Measurements from ENCODE around the gene SMARCE1. TPM values are rescaled to one million over a fixed set of nuclear protein-coding genes. Genes with fewer than 3 reads are reported as not detected.

The SMARCE1 gene
- total RNA-seq, 2 experiments from 2014 or later = 103 to 104 TPM

- ChIA-PET POLR2A (interaction anchor here (2.9 to 10.0 kb wide), 2 partner anchors 10 to 46 kb away, joined by 13 to 169 read pairs; partner anchors contain the start of gene CCR7), CTCF (interaction anchor here (1.3 to 1.4 kb wide), 2 partner anchors 12 to 46 kb away, joined by 6 to 11 read pairs; no protein-coding TSS in a partner anchor)
- H3K4me3 Mint-ChIP-seq = peak overlapping the region; percentile 5
- intact Hi-C loops (cut with micrococcal nuclease) = loop anchor here (1.0 to 5.0 kb wide), 3 partner anchors 9 to 291 kb away; no protein-coding TSS in a partner anchor
- no peaks in the 10 kb centered on the region for H3K36me3 Mint-ChIP-seq
- H3K9me3 Mint-ChIP-seq = no peaks in the 10 kb centered on the region
- peak; percentile 64 for DNase-seq
- H3K4me1 Mint-ChIP-seq (ENCODE audit: low read depth) = peaks cover 95% of the 10 kb centered on the region
- H3K27me3 Mint-ChIP-seq = no peaks in the 10 kb centered on the region
- peak overlapping the region; percentile 78 for H3K27ac Mint-ChIP-seq
These were observed 39.5 kb downstream of the SMARCE1 start for GRCh38 chr17:40608061-40608581.

- no peaks in the 10 kb centered on the region for H3K36me3 Mint-ChIP-seq
- H3K27ac Mint-ChIP-seq = peak overlapping the region; percentile 78
- H3K27me3 Mint-ChIP-seq = no peaks in the 10 kb centered on the region
- H3K4me3 Mint-ChIP-seq = peak overlapping the region; percentile 5
- ChIA-PET CTCF (interaction anchor here (1.3 to 1.4 kb wide), 3 partner anchors 12 to 48 kb away, joined by 4 to 11 read pairs (median 6); no protein-coding TSS in a partner anchor), POLR2A (interaction anchor here (2.9 to 10.0 kb wide), 2 partner anchors 9 to 45 kb away, joined by 13 to 169 read pairs; partner anchors contain the start of gene CCR7)
- peak; percentile 69 for DNase-seq
- intact Hi-C loops (cut with micrococcal nuclease) = loop anchor here (1.0 to 5.0 kb wide), 3 partner anchors 8 to 290 kb away; no protein-coding TSS in a partner anchor
- peaks cover 95% of the 10 kb centered on the region for H3K4me1 Mint-ChIP-seq (ENCODE audit: low read depth)
- no peaks in the 10 kb centered on the region for H3K9me3 Mint-ChIP-seq
These were observed 40.0 kb downstream of the SMARCE1 start for GRCh38 chr17:40607641-40608040.

- ChIA-PET POLR2A (interaction anchor here (0.6 to 10.0 kb wide), 3 partner anchors 8 to 50 kb away, joined by 3 to 169 read pairs (median 13); partner anchors contain the start of gene CCR7), CTCF (interaction anchor here (1.3 to 4.3 kb wide), 4 partner anchors 9 to 47 kb away, joined by 4 to 24 read pairs (median 8); no protein-coding TSS in a partner anchor)
- intact Hi-C loops (cut with micrococcal nuclease) = loop anchor here (5.0 kb wide), 1 partner anchor 289 kb away; no protein-coding TSS in a partner anchor
- Mint-ChIP-seq H3K9me3 (no peaks in the 10 kb centered on the region), H3K36me3 (no peaks in the 10 kb centered on the region), H3K4me3 (no peak overlapping the region), H3K27me3 (no peaks in the 10 kb centered on the region), H3K4me1 (ENCODE audit: low read depth) (peaks cover 97% of the 10 kb centered on the region), H3K27ac (peak overlapping the region; percentile 78)
- no peak for DNase-seq
These were observed 40.9 kb downstream of the SMARCE1 start for GRCh38 chr17:40606548-40607353.

- intact Hi-C loops (cut with micrococcal nuclease) = loop anchor here (5.0 kb wide), 1 partner anchor 288 kb away; no protein-coding TSS in a partner anchor
- Mint-ChIP-seq H3K9me3 (no peaks in the 10 kb centered on the region), H3K4me1 (ENCODE audit: low read depth) (peaks cover 98% of the 10 kb centered on the region), H3K4me3 (peak overlapping the region; percentile 10), H3K36me3 (peaks cover 2% of the 10 kb centered on the region), H3K27ac (peak overlapping the region; percentile 87), H3K27me3 (no peaks in the 10 kb centered on the region)
- CTCF ChIA-PET = interaction anchor here (1.0 to 4.8 kb wide), 4 partner anchors 10 to 53 kb away, joined by 4 to 90 read pairs (median 26); no protein-coding TSS in a partner anchor
- POLR2A ChIA-PET = interaction anchor here (1.0 to 5.0 kb wide), 4 partner anchors 9 to 65 kb away, joined by 3 to 166 read pairs (median 22); partner anchors contain the start of gene CCR7
- peak; percentile 89 for DNase-seq
These were observed 42.3 kb downstream of the SMARCE1 start for GRCh38 chr17:40605306-40605705.

GRCh38 chr17:40604327-40605080 lies 43.1 kb downstream of the SMARCE1 start:
- no peaks in the 10 kb centered on the region for H3K9me3 Mint-ChIP-seq
- H3K4me3 Mint-ChIP-seq = peak overlapping the region; percentile 10
- intact Hi-C loops (cut with micrococcal nuclease) = loop anchor here (5.0 kb wide), 1 partner anchor 287 kb away; no protein-coding TSS in a partner anchor
- no peak for DNase-seq
- ChIA-PET CTCF (interaction anchor here (1.0 to 4.8 kb wide), 4 partner anchors 11 to 53 kb away, joined by 4 to 90 read pairs (median 26); no protein-coding TSS in a partner anchor), POLR2A (interaction anchor here (0.8 to 5.0 kb wide), 7 partner anchors 10 to 64 kb away, joined by 3 to 166 read pairs (median 5); partner anchors contain the start of genes CCR7 and SMARCE1)
- no peaks in the 10 kb centered on the region for H3K27me3 Mint-ChIP-seq
- peaks cover 99% of the 10 kb centered on the region for H3K4me1 Mint-ChIP-seq (ENCODE audit: low read depth)
- peaks cover 2% of the 10 kb centered on the region for H3K36me3 Mint-ChIP-seq
- peak overlapping the region; percentile 87 for H3K27ac Mint-ChIP-seq

- H3K9me3 Mint-ChIP-seq = no peaks in the 10 kb centered on the region
- H3K36me3 Mint-ChIP-seq = peaks cover 2% of the 10 kb centered on the region
- no peaks in the 10 kb centered on the region for H3K27me3 Mint-ChIP-seq
- H3K4me1 Mint-ChIP-seq (ENCODE audit: low read depth) = peaks cover 99% of the 10 kb centered on the region
- H3K4me3 Mint-ChIP-seq = peak overlapping the region; percentile 68
- ChIA-PET CTCF (interaction anchor here (0.5 to 4.8 kb wide), 8 partner anchors 13 to 245 kb away, joined by 3 to 90 read pairs (median 5); no protein-coding TSS in a partner anchor), POLR2A (interaction anchor here (0.6 to 5.0 kb wide), 12 partner anchors 12 to 158 kb away, joined by 3 to 166 read pairs (median 4); partner anchors contain the start of genes CCR7 and SMARCE1)
- intact Hi-C loops (cut with micrococcal nuclease) = no loop called here
- H3K27ac Mint-ChIP-seq = peak overlapping the region; percentile 99
- DNase-seq = peak; percentile 89
These were observed 44.9 kb downstream of the SMARCE1 start for GRCh38 chr17:40602445-40603443.

GRCh38 chr17:40600486-40601046 lies 47.1 kb downstream of the SMARCE1 start:
- Mint-ChIP-seq H3K27me3 (no peaks in the 10 kb centered on the region), H3K9me3 (peaks cover 3% of the 10 kb centered on the region), H3K36me3 (peaks cover 8% of the 10 kb centered on the region), H3K4me1 (ENCODE audit: low read depth) (peaks cover 98% of the 10 kb centered on the region), H3K27ac (peak overlapping the region; percentile 35), H3K4me3 (no peak overlapping the region)
- ChIA-PET POLR2A (interaction anchor here (0.8 to 1.4 kb wide), 3 partner anchors 38 to 40 kb away, joined by 3 to 4 read pairs (median 4); no protein-coding TSS in a partner anchor), CTCF (interaction anchor here (0.7 to 1.3 kb wide), 3 partner anchors 37 to 40 kb away, joined by 3 to 7 read pairs (median 3); no protein-coding TSS in a partner anchor)
- intact Hi-C loops (cut with micrococcal nuclease) = no loop called here
- DNase-seq = no peak

GRCh38 chr17:40599468-40599763 lies 48.2 kb downstream of the SMARCE1 start:
- Mint-ChIP-seq H3K9me3 (peaks cover 3% of the 10 kb centered on the region), H3K27me3 (no peaks in the 10 kb centered on the region), H3K27ac (peak overlapping the region; percentile 94), H3K4me1 (ENCODE audit: low read depth) (peaks cover 91% of the 10 kb centered on the region), H3K36me3 (peaks cover 8% of the 10 kb centered on the region), H3K4me3 (peak overlapping the region; percentile 43)
- intact Hi-C loops (cut with micrococcal nuclease) = loop anchor here (1.0 to 2.0 kb wide), 7 partner anchors 9 to 119 kb away; no protein-coding TSS in a partner anchor
- POLR2A ChIA-PET = interaction anchor here (1.2 to 2.8 kb wide), 4 partner anchors 9 to 38 kb away, joined by 4 to 62 read pairs (median 8); partner anchors contain the start of gene CCR7
- CTCF ChIA-PET = interaction anchor here (1.2 to 3.3 kb wide), 3 partner anchors 17 to 39 kb away, joined by 3 to 13 read pairs (median 7); no protein-coding TSS in a partner anchor
- DNase-seq = no peak

- ChIA-PET POLR2A (interaction anchor here (2.0 to 2.8 kb wide), 2 partner anchors 9 to 36 kb away, joined by 13 to 62 read pairs; partner anchors contain the start of gene CCR7), CTCF (interaction anchor here (1.1 to 3.6 kb wide), 4 partner anchors 17 to 1090 kb away, joined by 3 to 47 read pairs (median 8); partner anchors contain the start of genes CCR7 and EIF1)
- Mint-ChIP-seq H3K27me3 (no peaks in the 10 kb centered on the region), H3K36me3 (peaks cover 8% of the 10 kb centered on the region), H3K4me3 (peak overlapping the region; percentile 43), H3K9me3 (peaks cover 3% of the 10 kb centered on the region), H3K4me1 (ENCODE audit: low read depth) (peaks cover 86% of the 10 kb centered on the region), H3K27ac (peak overlapping the region; percentile 94)
- intact Hi-C loops (cut with micrococcal nuclease) = loop anchor here (1.0 to 2.0 kb wide), 8 partner anchors 9 to 118 kb away; partner anchors contain the start of gene CCR7
- peak; percentile 91 for DNase-seq
These were observed 48.8 kb downstream of the SMARCE1 start for GRCh38 chr17:40598619-40599467.

All from activated CD4-positive, alpha-beta memory T cell treated with anti-CD3 and anti-CD28 coated beads for 36 hours (primary cell).